GM12878 (cell line): ENCODE data around the gene ZNF397. TPM values are rescaled to one million over a fixed set of nuclear protein-coding genes. Genes with fewer than 3 reads are reported as not detected.

Source experiments
- ATAC-seq: fragments of 200-7000 bp; cut with Tn5 transposase; 3 replicates; pipeline ENCODE4 v1.9.1; 2020; ENCODE audit warnings: mild to moderate bottlenecking, moderate library complexity
- BruUV-seq: library from RNA; stranded (reverse); fragments of 400-500 nt; replicated peaks from 2 replicates; lab custom pipeline; 2021; lab: Mats Ljungman, UMichigan
- CTCF ChIA-PET: fragments of 300-600 bp; sonication (Branson Sonifier 250); formaldehyde crosslinking; extraction: SDS; loops from one replicate; lab custom pipeline; 2021; ENCODE audit warnings: inconsistent platforms; lab: Yijun Ruan, JAX
- POLR2A ChIA-PET: fragments of 350-600 bp; formaldehyde crosslinking; extraction: SDS; loops from one replicate; lab custom pipeline; 2021; ENCODE audit warnings: inconsistent platforms; lab: Charles Lee
- RAD21 ChIA-PET: fragments of 300-600 bp; sonication (Branson Sonifier 250); formaldehyde crosslinking; loops from one replicate; lab custom pipeline; 2023; ENCODE audit warnings: antibody characterized with exemption; ENCODE audit not compliant: unreplicated experiment; lab: Charles Lee
- SMC1A ChIA-PET: fragments of 300-600 bp; sonication (Branson Sonifier 250); formaldehyde crosslinking; loops from one replicate; lab custom pipeline; 2023; ENCODE audit not compliant: unreplicated experiment, uncharacterized antibody; lab: Charles Lee
- DNase-seq: peaks from one replicate; pipeline ENCODE4 v3.0.0-alpha.2; 2011; ENCODE audit warnings: low read depth, low spot score
- FAIRE-seq: peaks from 3 replicates; lab custom pipeline; 2011; peaks lifted over from hg19 to GRCh38; lab: Jason Lieb, UNC
- H2AFZ ChIP-seq: 2 replicates; pipeline ENCODE4 v1.6.0; 2011; ENCODE audit warnings: low read depth, low read length, control low read depth; ENCODE audit not compliant: control insufficient read depth
- H3K27ac ChIP-seq: 2 replicates; pipeline ENCODE4 v1.5.1; 2011; ENCODE audit warnings: control low read depth; ENCODE audit not compliant: control insufficient read depth, insufficient read depth
- H3K27me3 ChIP-seq, 2 experiments: replicated peaks in 1 of 2; 2 replicates each; pipeline versions ENCODE4 v1.6.0 to v1.6.1; 2011; ENCODE audit warnings: low read length in 1 of 2; ENCODE audit not compliant: control insufficient read depth in 2 of 2, insufficient read depth in 2 of 2
- H3K36me3 ChIP-seq, 2 experiments: 2 replicates each; pipeline ENCODE4 v1.5.1; 2011; ENCODE audit warnings: low read length in 1 of 2; ENCODE audit not compliant: control insufficient read depth in 2 of 2, insufficient read depth in 2 of 2
- H3K4me1 ChIP-seq: 2 replicates; pipeline ENCODE4 v1.6.1; 2011; ENCODE audit warnings: mild to moderate bottlenecking, low read length, moderate library complexity, mixed read lengths; ENCODE audit not compliant: control insufficient read depth, insufficient read depth
- H3K4me2 ChIP-seq: 2 replicates; pipeline ENCODE4 v1.6.0; 2011; ENCODE audit warnings: control low read depth; ENCODE audit not compliant: control insufficient read depth, insufficient read depth
- H3K4me3 ChIP-seq: fragments of 200-600 bp; sonication (generic); 2 replicates; pipeline ENCODE4 v1.5.1; 2016
- H3K79me2 ChIP-seq: 2 replicates; pipeline ENCODE4 v1.6.0; 2011; ENCODE audit warnings: low read length; ENCODE audit not compliant: control insufficient read depth, insufficient read depth
- H3K9ac ChIP-seq: 2 replicates; pipeline ENCODE4 v1.8.0; 2011; ENCODE audit warnings: low read length, control low read depth, mixed read lengths; ENCODE audit not compliant: control insufficient read depth, insufficient read depth
- H3K9me3 ChIP-seq: replicated peaks from 3 replicates; pipeline ENCODE4 v1.5.1; 2011; ENCODE audit warnings: mild to moderate bottlenecking, low read length; ENCODE audit not compliant: control insufficient read depth, insufficient read depth
- H4K20me1 ChIP-seq: 2 replicates; pipeline ENCODE4 v1.6.0; 2011; ENCODE audit not compliant: control insufficient read depth, insufficient read depth
- BRCA1 ChIP-seq: IDR thresholded peaks from 2 replicates; pipeline ENCODE4 v1.6.1; 2011; ENCODE audit warnings: low read depth, low read length, improper control_type of control experiment
- ETV6 ChIP-seq, 2 experiments: fragments of 450-650 bp in 1 of 2; IDR thresholded peaks in 1 of 2; conservative IDR thresholded peaks in 1 of 2; 2 replicates each; pipeline ENCODE4 v1.6.1; 2014; ENCODE audit warnings: antibody characterized with exemption in 1 of 2, borderline replicate concordance in 1 of 2, low read depth in 1 of 2, mild to moderate bottlenecking in 1 of 2, moderate library complexity in 1 of 2
- SPI1 ChIP-seq: IDR thresholded peaks from 2 replicates; pipeline ENCODE4 v1.6.1; 2011; ENCODE audit warnings: low read depth, mild to moderate bottlenecking, low read length, moderate library complexity, borderline replicate concordance; ENCODE audit not compliant: insufficient read depth
- YBX1 ChIP-seq: fragments of 450-650 bp; IDR thresholded peaks from 2 replicates; pipeline ENCODE4 v1.6.1; 2016; ENCODE audit warnings: antibody characterized with exemption
- ZBTB33 ChIP-seq: fragments of 450-650 bp; IDR thresholded peaks from 2 replicates; pipeline ENCODE4 v1.6.1; 2017; ENCODE audit warnings: mild to moderate bottlenecking
- WGBS: methylation state at CpG from one replicate; pipeline ENCODE4 v1.1.6; 2016; ENCODE audit warnings: low lambda C conversion rate; ENCODE audit not compliant: insufficient replicate concordance, insufficient coverage; ENCODE audit errors: missing lambda C conversion rate; 5-methylcytosine and 5-hydroxymethylcytosine counted together
- in situ Hi-C: fragments of 300-500 bp; cut with MboI; formaldehyde crosslinking; loops from 9 replicates; pipeline ENCODE4 v1.14.3; 2018; ENCODE audit warnings: mixed read lengths
- intact Hi-C: fragments of 100-400 bp; cut with micrococcal nuclease; formaldehyde crosslinking; loops from one replicate; pipeline ENCODE4 v1.14.2; 2022; ENCODE audit not compliant: unreplicated experiment
- polyA plus RNA-seq, 11 experiments: library from polyadenylated mRNA; depleted of rRNA in 4 of 11; unstranded in 6 of 11; stranded (reverse) in 5 of 11; fragments of >200 nt; fragmentation: Nextera tagmentation in 4 of 11; fragmentation: Illumina TruSeq in 1 of 11; extraction: Ambion mirVana in 4 of 11; extraction: Trizol in 1 of 11; gene quantifications; 1 replicate in 1 of 11; 2 replicates in 10 of 11; pipeline versions ENCODE4 v1.2.1 to v1.2.3, GENCODE V29; 2011 to 2016; ENCODE audit warnings: inconsistent platforms in 2 of 11, missing spikeins in 2 of 11, low read depth in 1 of 11
- total RNA-seq, 4 experiments: library from RNA; depleted of rRNA in 3 of 4; stranded (reverse); fragments of >200 nt in 3 of 4; fragmentation: Illumina TruSeq in 1 of 4; extraction: Trizol in 1 of 4; gene quantifications; 2 replicates each; pipeline versions ENCODE4 v1.2.1 to v1.2.3, GENCODE V29; 2013 to 2021

Gene ZNF397
- total and polyA plus RNA-seq, 10 of the 15 experiments (the other 5 are each of a cell fraction or from before 2014, with no cell fraction given): 5.2 to 13.3 (median 10.8) TPM

DNA sequence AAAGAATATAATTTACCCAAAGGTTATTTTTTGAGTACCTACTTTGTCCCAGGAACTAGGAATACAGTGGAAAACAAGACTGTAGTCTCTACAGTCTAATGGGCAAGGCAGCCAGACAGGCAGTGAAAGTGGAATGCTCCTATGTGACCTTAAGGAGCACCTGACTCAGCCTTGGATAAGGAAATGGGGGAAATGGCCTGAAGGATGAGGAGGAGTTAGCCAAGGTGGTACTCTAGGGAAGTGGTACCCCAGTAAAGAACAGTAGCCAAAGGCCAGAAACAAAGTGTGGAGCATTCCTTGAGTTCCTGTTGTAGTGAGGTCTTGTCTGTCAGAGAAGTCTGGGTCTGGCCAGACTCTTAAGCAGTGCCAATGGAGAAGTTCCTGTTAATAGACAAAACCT is 6.0 kb downstream of the ZNF397 start:
- ATAC-seq: no peak
- Histone ChIP-seq H3K4me2 (no peak overlapping the region), H2AFZ (no peak overlapping the region), H3K79me2 (peaks cover 4% of the 10 kb centered on the region), H3K9me3 (peaks cover 48% of the 10 kb centered on the region), H4K20me1 (no peaks in the 10 kb centered on the region), H3K4me1 (no peaks in the 10 kb centered on the region), H3K36me3 (peaks cover 2 to 24% of the 10 kb centered on the region in 2 experiments), H3K27me3 (no peaks in the 10 kb centered on the region), H3K9ac (no peak overlapping the region), H3K4me3 (no peak overlapping the region)
- in situ Hi-C loops: no loop called here
- SMC1A ChIA-PET: interaction anchor here (1.2 kb wide), 1 partner anchor 45 kb away, joined by 3 read pairs; no protein-coding TSS in a partner anchor
- POLR2A ChIA-PET: no interaction called here
- FAIRE-seq: no peak
- DNase-seq: no peak
- RAD21 ChIA-PET: no interaction called here
- intact Hi-C loops: loop anchor here (10.0 kb wide), 1 partner anchor 328 kb away; no protein-coding TSS in a partner anchor
- TF ChIP-seq ZBTB33: no peak
- TF ChIP-seq, all 136 proteins: peak for 0
- CTCF ChIA-PET: interaction anchor here (1.7 kb wide), 1 partner anchor 42 kb away, joined by 5 read pairs; no protein-coding TSS in a partner anchor
- H3K27ac ChIP-seq: no peak overlapping the region
- no TSS peak for BruUV-seq

DNA sequence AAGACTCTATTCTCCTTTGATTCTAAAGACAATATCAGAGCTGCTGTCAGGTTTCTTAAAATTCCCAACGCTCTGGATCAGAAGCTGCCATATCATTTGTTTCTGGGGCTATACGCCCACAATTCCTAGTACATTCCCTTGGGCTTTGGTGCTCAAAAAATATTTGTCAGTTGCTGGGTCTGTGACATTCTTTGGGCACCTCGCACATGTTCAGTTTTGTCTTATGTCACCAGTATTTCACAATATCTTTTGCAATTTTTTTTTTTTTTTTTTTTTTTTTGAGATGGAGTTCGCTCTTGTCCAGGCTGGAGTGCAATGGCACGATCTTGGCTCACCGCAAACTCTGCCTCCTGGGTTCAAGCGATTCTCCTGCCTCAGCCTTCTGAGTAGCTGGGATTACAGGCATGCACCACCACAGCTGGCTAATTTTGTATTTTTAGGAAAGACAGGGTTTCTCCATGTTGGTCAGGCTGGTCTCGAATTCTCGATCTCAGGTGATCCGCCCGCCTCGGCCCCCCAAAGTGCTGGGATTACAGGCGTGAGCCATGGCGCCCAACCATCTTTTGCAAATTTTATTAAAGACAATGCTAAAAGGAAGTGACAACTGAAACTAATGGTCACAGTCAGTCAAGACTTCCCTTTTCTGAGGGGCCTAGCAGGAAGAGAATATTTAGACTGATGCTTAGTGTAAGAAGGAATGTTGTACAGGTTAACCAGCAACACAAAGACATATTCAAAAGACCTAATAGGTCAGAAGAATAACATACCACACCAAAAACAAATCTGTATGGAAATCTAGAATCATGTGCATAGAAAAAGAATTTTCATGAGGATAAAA is 6.8 kb downstream of the ZNF397 start:
- DNase-seq (no peak), ATAC-seq (peak; percentile 29; the same call in 1 of the 3 replicates), FAIRE-seq (no peak)
- peak; percentile 31; the same call in 1 of the 2 replicates for TF ChIP-seq ZBTB33
- TF ChIP-seq YBX1: no peak
- TF ChIP-seq BRCA1: no peak
- peak; percentile 76; the same call in 1 of the 2 replicates for TF ChIP-seq SPI1
- peak in 1 of 2 experiments; percentile 31; a peak in 1 of 4 replicates for TF ChIP-seq ETV6 (conservative IDR thresholded peaks at IDR 0.05 in 1 of 2, IDR thresholded peaks at IDR 0.05 in 1 of 2; ENCODE audit: borderline replicate concordance in 1 of 2, low read depth in 1 of 2)
- intact Hi-C loops (loop anchor here (10.0 kb wide), 1 partner anchor 327 kb away; no protein-coding TSS in a partner anchor), in situ Hi-C loops (no loop called here)
- peaks cover 2 to 19% of the 10 kb centered on the region in 2 experiments for H3K36me3 ChIP-seq
- no peaks in the 10 kb centered on the region for H3K79me2 ChIP-seq
- no peak overlapping the region for H3K4me3 ChIP-seq
- H3K27ac ChIP-seq: no peak overlapping the region
- H3K27me3 ChIP-seq: no peaks in the 10 kb centered on the region
- no peaks in the 10 kb centered on the region for H3K4me1 ChIP-seq
- no peak overlapping the region for H2AFZ ChIP-seq
- SMC1A ChIA-PET: interaction anchor here (0.6 kb wide), 1 partner anchor 107 kb away, joined by 3 read pairs; no protein-coding TSS in a partner anchor
- RAD21 ChIA-PET: no interaction called here
- 82% methylated on average over 13 of the region's 14 CpGs for WGBS
- no TSS peak for BruUV-seq
- CTCF ChIA-PET: no interaction called here
- H3K4me2 ChIP-seq: no peak overlapping the region
- POLR2A ChIA-PET: no interaction called here
- no peak overlapping the region for H3K9ac ChIP-seq
- peaks cover 46% of the 10 kb centered on the region for H3K9me3 ChIP-seq
- H4K20me1 ChIP-seq: no peaks in the 10 kb centered on the region
